CD8-positive, alpha-beta memory T cell (primary cell): ENCODE measurements around the gene MYRF. TPM values are rescaled to one million over a fixed set of nuclear protein-coding genes. Genes with fewer than 3 reads are reported as not detected.
A peak's percentile ranks its signal among the peaks of the same experiment; 100 is the strongest.

Source experiments
- CTCF ChIA-PET: fragments of 350-600 bp; sonication (Branson Sonifier 250); formaldehyde crosslinking; loops from one replicate; lab custom pipeline; 2021; ENCODE audit warnings: antibody characterized with exemption; lab: Charles Lee
- POLR2A ChIA-PET: fragments of 350-600 bp; sonication (Branson Sonifier 250); formaldehyde crosslinking; loops from one replicate; lab custom pipeline; 2021; ENCODE audit warnings: antibody characterized with exemption; lab: Charles Lee
- DNase-seq, 5 donors: peaks; one replicate each; pipeline versions ENCODE4 v3.0.0 to v3.0.0-alpha.2; 2020 to 2022; ENCODE audit warnings: mixed read lengths in 1 of 5
- H3K27ac ChIP-seq: one replicate; pipeline ENCODE4 v1.7.0; 2013; ENCODE audit warnings: low read depth, mild to moderate bottlenecking, low read length, moderate library complexity
- H3K27me3 ChIP-seq: 2 replicates; pipeline ENCODE4 v1.7.0; 2013; ENCODE audit warnings: low read length, mild to moderate bottlenecking; ENCODE audit not compliant: insufficient read depth, poor library complexity, severe bottlenecking
- H3K36me3 ChIP-seq: 2 replicates; pipeline ENCODE4 v1.7.0; 2013; ENCODE audit warnings: mild to moderate bottlenecking, low read length, moderate library complexity; ENCODE audit not compliant: insufficient read depth
- H3K4me1 ChIP-seq: 2 replicates; pipeline ENCODE4 v1.7.0; 2013; ENCODE audit warnings: mild to moderate bottlenecking, low read length, moderate library complexity; ENCODE audit not compliant: insufficient read depth
- H3K4me3 ChIP-seq: 2 replicates; pipeline ENCODE4 v1.7.0; 2013; ENCODE audit warnings: mild to moderate bottlenecking, low read length
- H3K9me3 ChIP-seq: 2 replicates; pipeline ENCODE4 v1.7.0; 2013; ENCODE audit warnings: mild to moderate bottlenecking, low read length
- H3K27ac Mint-ChIP-seq, 8 donors: one replicate each; pipeline ENCODE4 v1.8.0; 2020 to 2021; ENCODE audit warnings: mixed read lengths in 8 of 8, mild to moderate bottlenecking in 6 of 8, inconsistent platforms in 3 of 8, moderate library complexity in 3 of 8
- H3K27me3 Mint-ChIP-seq, 2 donors: one replicate each; pipeline ENCODE4 v1.8.0; 2020 to 2021; ENCODE audit warnings: mixed read lengths in 2 of 2, mild to moderate bottlenecking in 1 of 2, moderate library complexity in 1 of 2
- H3K36me3 Mint-ChIP-seq, 3 donors: one replicate each; pipeline ENCODE4 v1.8.0; 2020 to 2021; ENCODE audit warnings: mixed read lengths in 3 of 3, inconsistent platforms in 1 of 3, mild to moderate bottlenecking in 1 of 3
- H3K4me1 Mint-ChIP-seq, 3 donors: one replicate each; pipeline ENCODE4 v1.8.0; 2020 to 2021; ENCODE audit warnings: mixed read lengths in 3 of 3, inconsistent platforms in 1 of 3, mild to moderate bottlenecking in 1 of 3
- H3K4me3 Mint-ChIP-seq, 7 donors: one replicate each; pipeline ENCODE4 v1.8.0; 2020 to 2021; ENCODE audit warnings: mixed read lengths in 7 of 7, mild to moderate bottlenecking in 6 of 7, moderate library complexity in 4 of 7, inconsistent platforms in 2 of 7
- H3K9me3 Mint-ChIP-seq, 5 donors: one replicate each; pipeline ENCODE4 v1.8.0; 2020 to 2022; ENCODE audit warnings: mixed read lengths in 5 of 5, mild to moderate bottlenecking in 3 of 5, moderate library complexity in 2 of 5, inconsistent platforms in 1 of 5
- polyA plus RNA-seq: library from polyadenylated mRNA; unstranded; fragments of 300-500 nt; fragmentation: Illumina TruSeq; gene quantifications from one replicate; pipeline ENCODE4 v1.2.3, GENCODE V29; 2021
- total RNA-seq, 2 experiments: library from RNA; stranded (reverse); gene quantifications; one replicate each; pipeline ENCODE4 v1.2.3, GENCODE V29; 2021

The MYRF gene
- total and polyA plus RNA-seq, 3 experiments from 2014 or later, result 0.63 to 0.93 (median 0.70) TPM

DNA sequence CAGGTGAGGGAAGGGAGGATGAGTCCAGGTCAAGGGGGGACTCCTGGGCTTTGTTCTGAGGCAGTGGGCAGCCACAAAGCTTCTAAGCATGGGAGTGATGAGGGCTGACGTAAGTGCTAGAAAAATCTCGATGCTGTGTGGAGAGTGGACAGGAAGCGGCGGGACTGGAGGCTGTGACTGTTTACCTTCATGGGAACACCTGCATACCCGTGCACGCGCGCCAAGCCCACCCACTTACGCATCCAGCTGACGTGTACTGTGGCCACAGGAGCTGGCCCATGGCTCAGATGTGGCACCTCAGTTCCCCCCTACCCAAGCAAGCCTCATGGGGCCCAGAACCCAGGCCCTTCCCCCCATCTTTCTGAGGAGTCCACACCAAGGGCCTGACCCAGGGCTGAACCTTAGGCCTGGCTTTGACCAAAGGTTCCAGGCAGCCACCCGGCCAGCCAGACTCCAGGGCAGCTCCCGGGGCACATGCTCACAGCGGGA, 14.0 kb downstream of the MYRF start:
- ChIA-PET POLR2A (no interaction called here), CTCF (interaction anchor here (1.9 kb wide), 1 partner anchor 31 kb away, joined by 5 read pairs; no protein-coding TSS in a partner anchor)
- peak overlapping the region in 1 of 8 donors; percentile 91 for H3K27ac Mint-ChIP-seq
- H3K4me1 Mint-ChIP-seq, result no peaks in the 10 kb centered on the region
- no peaks in the 10 kb centered on the region for H3K4me1 ChIP-seq
- no peak for DNase-seq
- H3K27me3 ChIP-seq, result no peaks in the 10 kb centered on the region
- H3K9me3 Mint-ChIP-seq, result no peaks in the 10 kb centered on the region
- H3K36me3 Mint-ChIP-seq, result no peaks in the 10 kb centered on the region
- H3K27ac ChIP-seq, result no peak overlapping the region
- H3K36me3 ChIP-seq, result no peaks in the 10 kb centered on the region
- no peak overlapping the region for H3K4me3 Mint-ChIP-seq
- no peaks in the 10 kb centered on the region for H3K9me3 ChIP-seq
- H3K4me3 ChIP-seq, result no peak overlapping the region
- H3K27me3 Mint-ChIP-seq, result peaks cover 2 to 10% of the 10 kb centered on the region in 2 donors

DNA sequence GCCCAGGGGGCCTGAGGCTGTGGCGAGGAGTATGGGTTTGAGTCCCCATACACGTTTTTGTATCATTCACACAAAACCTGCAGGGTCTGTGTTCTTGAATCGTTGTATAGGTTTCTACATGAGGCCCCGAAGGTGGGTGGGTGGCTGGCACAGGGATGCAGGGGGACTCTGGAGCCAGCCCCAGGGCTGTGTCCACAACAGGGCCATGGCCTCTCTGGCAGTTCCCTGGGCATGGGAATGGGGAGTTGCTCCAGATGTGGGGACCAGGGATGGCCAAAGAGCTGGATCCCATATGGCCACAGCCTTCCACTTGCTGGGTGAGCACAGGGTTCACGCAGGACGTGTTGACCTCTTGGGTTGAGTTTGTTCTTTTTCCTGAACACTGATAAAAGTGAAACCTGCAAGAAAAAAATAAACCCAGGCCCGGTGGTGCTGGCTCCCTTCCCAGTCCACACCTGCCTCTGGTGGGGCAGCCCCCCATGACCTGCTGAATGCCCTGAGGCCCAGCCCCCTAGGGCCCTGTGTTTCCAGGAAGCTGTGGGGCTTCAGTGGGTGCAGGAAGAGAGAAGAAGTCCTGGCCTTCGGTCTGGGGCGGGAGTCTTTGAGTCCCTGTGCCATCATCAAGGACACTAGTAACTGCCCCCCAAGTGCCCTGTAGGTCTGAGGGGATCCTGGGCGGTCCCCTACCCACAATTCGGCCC, 16.1 kb downstream of the MYRF start:
- peaks cover 0 to 1% (median 0%) of the 10 kb centered on the region in 3 donors for H3K4me1 Mint-ChIP-seq

DNA sequence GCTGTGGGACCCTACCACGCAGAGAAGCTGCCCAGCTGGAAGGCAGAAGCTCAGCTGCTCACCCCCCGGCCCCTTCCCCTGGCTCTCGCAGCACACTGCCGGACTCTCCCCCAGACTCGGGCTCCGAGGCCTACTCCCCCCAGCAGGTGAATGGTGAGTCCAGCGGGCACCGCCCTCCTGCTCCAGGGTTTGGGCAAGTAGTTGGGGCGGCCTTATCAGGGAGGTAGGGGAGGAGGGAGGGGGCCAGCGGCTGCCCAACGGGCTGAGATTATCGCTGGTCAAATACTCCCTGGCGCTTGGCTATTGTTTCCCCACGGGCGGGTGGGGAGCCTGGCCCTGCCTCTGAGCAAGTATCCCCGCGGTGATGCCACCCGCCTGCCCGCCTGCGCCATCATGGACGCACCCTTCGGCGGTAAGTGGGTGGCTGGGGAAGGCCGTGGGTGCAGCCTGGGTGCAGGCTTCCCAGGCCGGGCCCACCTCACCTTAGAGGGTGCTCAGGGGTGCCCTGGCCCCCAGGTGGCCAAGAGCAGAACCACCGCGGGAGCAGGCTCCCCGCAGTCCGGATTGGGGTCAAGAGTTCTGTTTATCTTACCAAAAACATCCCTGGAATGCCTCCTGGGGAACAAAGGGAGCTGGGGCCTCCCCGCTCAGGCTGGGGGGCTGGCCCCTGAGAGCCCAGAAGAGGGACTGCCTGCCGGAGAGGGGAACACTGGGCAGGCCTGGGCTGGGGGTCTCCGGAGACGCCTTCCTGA, 16.9 kb downstream of the MYRF start:
- DNase-seq, result no peak
- H3K9me3 ChIP-seq, result no peaks in the 10 kb centered on the region
- H3K4me3 Mint-ChIP-seq, result no peak overlapping the region
- no peaks in the 10 kb centered on the region for H3K27me3 ChIP-seq
- no peaks in the 10 kb centered on the region for H3K36me3 ChIP-seq
- no peak overlapping the region for H3K27ac Mint-ChIP-seq
- H3K27ac ChIP-seq, result no peak overlapping the region
- peaks cover 5% of the 10 kb centered on the region for H3K4me1 ChIP-seq
- H3K4me1 Mint-ChIP-seq, result peaks cover 0 to 1% (median 0%) of the 10 kb centered on the region in 3 donors
- no peak overlapping the region for H3K4me3 ChIP-seq
- POLR2A ChIA-PET, result no interaction called here
- CTCF ChIA-PET, result no interaction called here
- no peaks in the 10 kb centered on the region for H3K9me3 Mint-ChIP-seq
- H3K36me3 Mint-ChIP-seq, result no peaks in the 10 kb centered on the region
- no peaks in the 10 kb centered on the region for H3K27me3 Mint-ChIP-seq

More for the DNA sequence above, 16.1 kb downstream of the MYRF start:
- H3K36me3 Mint-ChIP-seq, result no peaks in the 10 kb centered on the region
- H3K4me3 Mint-ChIP-seq, result no peak overlapping the region
- peaks cover 0 to 2% of the 10 kb centered on the region in 2 donors for H3K27me3 Mint-ChIP-seq
- peak overlapping the region in 2 of 8 donors; percentile 10 to 47 for H3K27ac Mint-ChIP-seq
- H3K9me3 Mint-ChIP-seq, result no peaks in the 10 kb centered on the region
- no peak for DNase-seq
- Histone ChIP-seq H3K4me1 (peaks cover 5% of the 10 kb centered on the region), H3K9me3 (no peaks in the 10 kb centered on the region), H3K36me3 (no peaks in the 10 kb centered on the region), H3K4me3 (no peak overlapping the region), H3K27me3 (no peaks in the 10 kb centered on the region), H3K27ac (no peak overlapping the region)
- ChIA-PET POLR2A (no interaction called here), CTCF (interaction anchor here (1.9 kb wide), 1 partner anchor 29 kb away, joined by 5 read pairs; no protein-coding TSS in a partner anchor)

DNA sequence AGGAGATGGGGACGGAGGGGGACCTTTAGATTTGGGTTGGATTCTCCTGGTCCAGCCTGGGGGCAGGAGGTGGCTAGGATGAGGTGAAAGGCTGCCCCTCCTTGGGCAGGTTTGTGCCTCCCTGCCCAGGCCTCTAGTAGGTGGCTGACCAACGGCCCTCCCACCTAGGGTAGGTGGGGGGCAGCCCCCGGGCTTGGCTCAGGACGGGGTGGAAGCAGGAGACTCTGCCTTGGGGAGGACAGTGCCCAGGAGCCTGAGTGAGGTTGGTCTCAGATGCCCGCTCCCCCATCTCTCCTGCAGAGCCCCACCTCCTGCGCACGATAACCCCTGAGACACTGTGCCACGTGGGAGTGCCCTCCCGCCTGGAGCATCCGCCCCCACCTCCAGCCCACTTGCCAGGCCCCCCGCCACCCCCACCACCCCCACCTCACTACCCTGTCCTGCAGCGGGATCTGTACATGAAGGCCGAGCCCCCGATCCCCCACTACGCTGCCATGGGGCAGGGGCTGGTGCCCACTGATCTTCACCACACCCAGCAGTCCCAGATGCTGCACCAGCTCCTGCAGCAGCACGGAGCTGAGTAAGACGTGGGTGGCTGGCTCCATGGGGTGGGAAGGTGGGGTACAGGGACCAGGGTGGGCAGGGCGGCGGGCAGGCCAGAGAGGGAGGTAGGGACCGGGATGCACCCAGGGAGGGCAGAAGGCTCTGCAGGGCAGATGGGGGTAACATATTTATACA, 17.7 kb downstream of the MYRF start:
- Mint-ChIP-seq H3K9me3 (no peaks in the 10 kb centered on the region), H3K27me3 (no peaks in the 10 kb centered on the region), H3K27ac (no peak overlapping the region), H3K36me3 (no peaks in the 10 kb centered on the region), H3K4me1 (peaks cover 0 to 5% (median 3%) of the 10 kb centered on the region in 3 donors), H3K4me3 (no peak overlapping the region)
- peaks cover 5% of the 10 kb centered on the region for H3K4me1 ChIP-seq
- no peaks in the 10 kb centered on the region for H3K9me3 ChIP-seq
- CTCF ChIA-PET, result no interaction called here
- H3K27me3 ChIP-seq, result no peaks in the 10 kb centered on the region
- H3K27ac ChIP-seq, result no peak overlapping the region
- no peak for DNase-seq
- POLR2A ChIA-PET, result no interaction called here
- H3K4me3 ChIP-seq, result no peak overlapping the region
- no peaks in the 10 kb centered on the region for H3K36me3 ChIP-seq

DNA sequence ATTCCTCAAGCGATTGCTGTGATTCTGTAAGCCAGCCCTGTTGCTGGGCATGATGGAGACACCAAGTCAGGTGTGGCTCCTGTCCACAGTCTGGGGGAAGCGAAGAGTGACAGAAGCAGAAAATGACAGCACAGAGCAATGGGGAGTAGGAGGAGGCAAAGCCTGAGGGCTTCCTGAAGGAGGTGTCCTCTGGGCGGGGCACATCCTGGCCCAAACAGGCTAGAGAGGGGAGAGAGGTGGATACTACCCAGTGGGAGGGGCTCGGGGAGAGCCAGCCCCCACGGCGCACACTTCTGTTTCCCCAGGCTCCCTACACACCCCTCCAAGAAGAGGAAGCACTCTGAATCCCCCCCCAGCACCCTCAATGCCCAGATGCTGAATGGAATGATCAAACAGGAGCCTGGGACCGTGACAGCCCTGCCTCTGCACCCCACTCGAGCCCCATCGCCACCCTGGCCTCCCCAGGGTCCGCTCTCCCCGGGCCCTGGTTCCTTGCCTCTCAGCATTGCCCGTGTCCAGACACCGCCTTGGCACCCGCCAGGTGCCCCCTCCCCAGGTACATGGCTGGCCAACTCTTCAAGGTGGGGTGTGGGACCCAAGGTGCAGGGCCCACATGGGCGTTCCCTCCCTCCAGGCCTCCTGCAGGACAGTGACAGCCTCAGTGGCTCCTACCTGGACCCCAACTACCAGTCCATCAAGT, 18.9 kb downstream of the MYRF start:
- Histone ChIP-seq H3K36me3 (no peaks in the 10 kb centered on the region), H3K4me3 (no peak overlapping the region), H3K4me1 (peaks cover 5% of the 10 kb centered on the region), H3K9me3 (no peaks in the 10 kb centered on the region), H3K27me3 (no peaks in the 10 kb centered on the region), H3K27ac (no peak overlapping the region)
- H3K9me3 Mint-ChIP-seq, result no peaks in the 10 kb centered on the region
- H3K27ac Mint-ChIP-seq, result peak overlapping the region in 1 of 8 donors; percentile 70
- ChIA-PET CTCF (no interaction called here), POLR2A (no interaction called here)
- H3K4me3 Mint-ChIP-seq, result no peak overlapping the region
- no peak for DNase-seq
- peaks cover 1 to 9% (median 9%) of the 10 kb centered on the region in 3 donors for H3K4me1 Mint-ChIP-seq
- H3K27me3 Mint-ChIP-seq, result peaks cover 0 to 2% of the 10 kb centered on the region in 2 donors
- H3K36me3 Mint-ChIP-seq, result no peaks in the 10 kb centered on the region

DNA sequence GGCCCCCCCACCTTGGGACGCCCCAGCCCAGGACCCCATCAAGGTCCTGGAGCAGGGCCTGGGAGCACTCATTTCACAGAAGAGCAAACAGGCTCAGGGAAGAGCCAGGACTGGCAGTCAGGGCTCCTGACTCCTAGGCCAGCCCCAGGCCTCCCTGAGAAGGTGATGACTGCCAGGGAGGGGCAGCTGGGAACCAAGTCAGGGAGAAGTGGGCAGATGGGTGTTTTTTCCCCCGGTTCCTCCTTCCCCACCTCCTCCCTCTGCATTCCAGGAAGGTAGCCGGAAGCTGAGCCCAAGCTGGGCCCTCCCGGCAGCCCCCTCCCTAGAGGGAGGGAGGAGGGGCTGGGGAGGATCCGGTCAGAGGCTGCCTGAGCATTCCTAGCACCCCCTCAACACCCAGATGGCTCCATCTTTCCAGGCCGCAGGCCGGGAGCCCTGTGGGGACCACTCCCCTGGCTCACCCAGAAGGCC, 19.6 kb downstream of the MYRF start:
- Histone ChIP-seq H3K4me3 (no peak overlapping the region), H3K27me3 (no peaks in the 10 kb centered on the region), H3K4me1 (peaks cover 10% of the 10 kb centered on the region), H3K9me3 (no peaks in the 10 kb centered on the region), H3K36me3 (no peaks in the 10 kb centered on the region), H3K27ac (no peak overlapping the region)
- Mint-ChIP-seq H3K4me3 (no peak overlapping the region), H3K4me1 (peaks cover 8 to 16% (median 15%) of the 10 kb centered on the region in 3 donors), H3K9me3 (no peaks in the 10 kb centered on the region), H3K36me3 (no peaks in the 10 kb centered on the region), H3K27ac (peak overlapping the region in 1 of 8 donors; percentile 61), H3K27me3 (peaks cover 0 to 4% of the 10 kb centered on the region in 2 donors)
- POLR2A ChIA-PET, result interaction anchor here (0.6 kb wide), 1 partner anchor 8 kb away, joined by 5 read pairs; no protein-coding TSS in a partner anchor
- CTCF ChIA-PET, result interaction anchor here (1.0 to 1.4 kb wide), 2 partner anchors 24 to 127 kb away, joined by 3 to 8 read pairs; no protein-coding TSS in a partner anchor
- no peak for DNase-seq

DNA sequence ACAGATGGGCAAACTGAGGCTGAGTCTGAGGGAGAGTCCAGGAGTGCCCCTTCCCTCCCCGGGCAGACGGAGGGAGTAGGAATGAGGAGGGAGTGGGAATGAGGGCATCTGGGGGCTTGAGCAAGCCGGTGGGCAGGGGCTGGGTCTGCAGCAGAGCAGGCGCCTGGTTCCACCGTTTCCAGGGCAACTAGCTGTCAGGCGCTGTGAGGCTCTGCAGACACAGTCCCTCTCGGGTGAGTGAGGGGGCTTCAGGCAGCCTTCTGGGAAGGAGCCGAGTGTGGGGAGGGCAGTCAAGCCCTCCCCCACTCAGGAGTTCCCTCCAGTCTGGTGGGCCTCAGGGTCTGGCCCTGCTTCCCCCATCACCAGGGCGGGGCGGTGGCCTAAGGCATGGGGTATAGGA, 20.9 kb downstream of the MYRF start:
- no peak overlapping the region for H3K4me3 Mint-ChIP-seq
- no peak overlapping the region for H3K27ac ChIP-seq
- peaks cover 10 to 23% (median 20%) of the 10 kb centered on the region in 3 donors for H3K4me1 Mint-ChIP-seq
- H3K27me3 Mint-ChIP-seq, result peaks cover 0 to 4% of the 10 kb centered on the region in 2 donors
- no peaks in the 10 kb centered on the region for H3K36me3 Mint-ChIP-seq
- DNase-seq, result no peak
- H3K27me3 ChIP-seq, result no peaks in the 10 kb centered on the region
- H3K27ac Mint-ChIP-seq, result peak overlapping the region in 1 of 8 donors; percentile 19
- no peaks in the 10 kb centered on the region for H3K36me3 ChIP-seq
- H3K9me3 Mint-ChIP-seq, result no peaks in the 10 kb centered on the region
- H3K9me3 ChIP-seq, result no peaks in the 10 kb centered on the region
- ChIA-PET POLR2A (no interaction called here), CTCF (interaction anchor here (1.4 kb wide), 1 partner anchor 25 kb away, joined by 8 read pairs; no protein-coding TSS in a partner anchor)
- H3K4me3 ChIP-seq, result no peak overlapping the region
- H3K4me1 ChIP-seq, result peaks cover 12% of the 10 kb centered on the region
